Neural crest cell (in vitro differentiated cells): ENCODE results near the gene SUGCT. TPM values are rescaled to one million over a fixed set of nuclear protein-coding genes. Genes with fewer than 3 reads are reported as not detected.

ENCODE experiments used
- DNase-seq: peaks from one replicate; pipeline ENCODE4 v3.0.0; 2021; ENCODE audit warnings: low read depth, mixed read lengths, low spot score
- H3K27ac Mint-ChIP-seq: one replicate; pipeline ENCODE4 v1.8.0; 2021; ENCODE audit warnings: mild to moderate bottlenecking, mixed read lengths; ENCODE audit not compliant: unreplicated experiment
- H3K27me3 Mint-ChIP-seq: 2 replicates; pipeline ENCODE4 v1.8.0; 2021; ENCODE audit warnings: low read depth, mild to moderate bottlenecking, mixed read lengths
- H3K36me3 Mint-ChIP-seq: 2 replicates; pipeline ENCODE4 v1.8.0; 2021; ENCODE audit warnings: low read depth, mild to moderate bottlenecking, mixed read lengths
- H3K4me1 Mint-ChIP-seq: 2 replicates; pipeline ENCODE4 v1.8.0; 2021; ENCODE audit warnings: mixed read lengths
- H3K4me3 Mint-ChIP-seq: one replicate; pipeline ENCODE4 v1.8.0; 2021; ENCODE audit warnings: mild to moderate bottlenecking, mixed read lengths
- H3K9me3 Mint-ChIP-seq: 2 replicates; pipeline ENCODE4 v1.8.0; 2021; ENCODE audit warnings: mixed read lengths
- CTCF ChIP-seq: fragments of 200-600 bp; sonication (generic); conservative IDR thresholded peaks from 2 replicates; pipeline ENCODE4 v1.5.0; 2021; ENCODE audit warnings: antibody characterized with exemption, mild to moderate bottlenecking
- total RNA-seq: library from RNA; stranded (reverse); gene quantifications from 2 replicates; pipeline ENCODE4 v1.2.1, GENCODE V29; 2021

The SUGCT gene
- total RNA-seq, 1 donor from 2014 or later: 5.9 TPM

DNA sequence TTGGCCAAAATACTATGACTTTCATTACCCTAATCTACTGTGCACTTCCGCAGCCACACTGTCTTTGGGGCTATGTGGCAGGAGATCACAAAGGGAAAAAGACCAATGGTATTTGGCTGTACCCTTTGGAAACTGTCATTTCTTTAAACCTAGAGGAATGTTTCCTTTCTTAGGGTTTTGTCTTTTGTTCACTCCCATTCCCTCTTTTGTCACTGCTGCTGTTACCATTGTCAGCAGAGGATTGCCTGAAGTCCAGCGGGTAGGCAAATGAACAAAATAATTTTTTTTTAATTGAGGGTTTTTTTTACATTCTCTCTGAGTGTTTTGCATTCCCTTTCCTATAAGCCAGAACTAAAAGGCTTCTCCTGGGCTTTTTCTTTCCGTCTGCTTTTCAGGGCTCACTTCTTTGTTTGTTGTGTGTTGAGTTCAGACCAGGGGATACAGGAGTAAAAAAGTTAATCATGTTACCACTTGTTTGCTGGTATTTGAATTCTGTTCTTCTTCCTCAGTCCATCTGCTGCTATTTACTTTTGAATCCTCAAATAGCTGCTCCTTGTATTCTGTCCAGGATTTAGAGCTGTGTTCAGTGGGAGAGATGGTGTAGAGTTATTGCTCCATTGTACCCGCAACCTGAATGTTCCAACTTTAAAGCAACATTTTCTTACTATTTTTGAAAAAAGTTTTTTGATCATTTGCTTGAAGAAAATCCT, 374.6 kb downstream of the SUGCT start:
- no peak for DNase-seq

GRCh38 chr7:40516376-40516775, 381.6 kb downstream of the SUGCT start:
- Mint-ChIP-seq H3K27me3 (no peaks in the 10 kb centered on the region), H3K4me3 (no peak overlapping the region), H3K36me3 (no peaks in the 10 kb centered on the region), H3K4me1 (no peaks in the 10 kb centered on the region), H3K9me3 (peaks cover 3% of the 10 kb centered on the region), H3K27ac (no peak overlapping the region)
- TF ChIP-seq CTCF: no peak
- no peak for DNase-seq

More for the DNA sequence above, 374.6 kb downstream of the SUGCT start:
- peak overlapping the region; percentile 93 for H3K27ac Mint-ChIP-seq
- H3K36me3 Mint-ChIP-seq: peaks cover 13% of the 10 kb centered on the region
- H3K27me3 Mint-ChIP-seq: no peaks in the 10 kb centered on the region
- H3K9me3 Mint-ChIP-seq: peaks cover 14% of the 10 kb centered on the region
- peaks cover 12% of the 10 kb centered on the region for H3K4me1 Mint-ChIP-seq
- no peak for TF ChIP-seq CTCF
- H3K4me3 Mint-ChIP-seq: peak overlapping the region; percentile 19

DNA sequence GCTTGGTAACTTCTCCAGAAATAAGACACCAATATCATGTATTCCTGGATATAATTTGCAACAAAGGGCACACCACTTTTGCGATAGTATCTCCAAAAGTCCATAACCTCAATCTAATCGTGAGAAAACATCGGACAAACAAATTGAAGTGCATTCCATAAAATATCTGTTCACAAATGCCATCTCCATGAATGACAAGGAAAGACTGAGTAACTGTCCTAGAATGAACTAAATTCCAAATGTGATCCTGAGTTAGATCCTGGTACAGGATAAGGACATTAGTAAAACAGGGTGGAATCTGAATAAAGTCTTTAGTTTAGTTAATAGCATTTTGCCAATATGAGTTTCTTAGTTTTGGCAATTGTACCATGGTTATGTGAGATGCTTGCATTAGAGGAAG, 384.2 kb downstream of the SUGCT start:
- Mint-ChIP-seq H3K4me1 (no peaks in the 10 kb centered on the region), H3K27me3 (no peaks in the 10 kb centered on the region), H3K9me3 (no peaks in the 10 kb centered on the region), H3K4me3 (no peak overlapping the region), H3K36me3 (no peaks in the 10 kb centered on the region), H3K27ac (no peak overlapping the region)
- no peak for TF ChIP-seq CTCF
- no peak for DNase-seq

DNA sequence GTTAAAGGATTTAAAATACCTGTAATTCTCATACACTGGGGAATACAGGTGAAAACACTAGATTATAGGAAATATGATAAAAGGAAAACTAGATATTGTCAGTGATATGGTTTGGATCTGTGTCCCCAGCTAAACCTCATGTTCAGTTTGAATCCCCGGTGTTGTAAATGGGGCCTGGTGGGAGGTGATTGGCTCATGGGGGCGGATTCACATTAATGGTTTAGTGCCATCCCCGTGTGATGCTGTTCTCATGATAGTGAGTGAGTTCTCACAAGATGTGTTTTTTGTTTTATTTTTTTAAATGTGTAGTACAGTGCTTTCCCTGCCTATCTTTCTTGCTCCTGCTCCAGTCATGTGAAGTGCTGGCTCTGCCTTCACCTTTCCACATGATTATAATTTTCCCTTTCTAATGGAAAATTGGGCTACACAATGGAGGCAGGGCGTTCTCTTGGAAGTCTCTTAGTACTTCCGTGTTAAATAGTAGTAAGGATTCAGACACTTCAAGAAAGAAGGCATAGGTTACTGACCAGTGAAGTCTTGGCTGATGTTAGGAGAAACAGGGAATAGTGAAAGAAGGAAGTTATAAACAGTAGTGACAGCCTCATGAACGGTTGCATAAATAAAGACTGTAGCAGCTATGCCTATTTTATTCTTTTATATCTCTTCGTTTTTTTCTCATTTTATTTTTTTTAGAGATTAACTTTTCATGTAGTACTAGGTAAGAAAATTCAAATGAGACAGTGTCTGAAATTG, 386.4 kb downstream of the SUGCT start:
- no peak for TF ChIP-seq CTCF
- no peaks in the 10 kb centered on the region for H3K36me3 Mint-ChIP-seq
- no peak overlapping the region for H3K4me3 Mint-ChIP-seq
- H3K27me3 Mint-ChIP-seq: no peaks in the 10 kb centered on the region
- no peak overlapping the region for H3K27ac Mint-ChIP-seq
- H3K4me1 Mint-ChIP-seq: peaks cover 7% of the 10 kb centered on the region
- H3K9me3 Mint-ChIP-seq: no peaks in the 10 kb centered on the region
- no peak for DNase-seq

DNA sequence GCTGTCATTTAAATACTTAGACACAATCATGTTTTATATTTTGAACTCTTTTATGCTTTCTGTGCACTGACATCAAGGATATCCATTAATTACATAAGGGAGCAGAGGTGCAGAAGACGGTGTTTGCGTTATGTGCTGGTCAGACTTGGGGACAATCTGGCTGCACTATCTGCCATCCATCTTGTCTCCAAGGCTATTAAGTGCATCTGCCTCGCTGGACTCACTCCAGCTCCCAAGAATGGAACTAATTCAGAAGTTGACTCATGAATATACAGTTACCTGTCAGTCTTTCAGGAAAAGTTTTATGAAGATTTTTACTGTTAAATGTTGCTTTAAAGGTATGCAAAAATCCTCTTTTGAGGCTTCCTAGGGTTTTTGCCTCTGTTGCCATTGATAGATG, 391.0 kb downstream of the SUGCT start:
- no peak for TF ChIP-seq CTCF
- Mint-ChIP-seq H3K27ac (no peak overlapping the region), H3K4me3 (no peak overlapping the region), H3K27me3 (no peaks in the 10 kb centered on the region), H3K9me3 (peaks cover 4% of the 10 kb centered on the region), H3K4me1 (peaks cover 7% of the 10 kb centered on the region), H3K36me3 (no peaks in the 10 kb centered on the region)
- DNase-seq: no peak
